NB4 (cell line): ENCODE measurements around the gene ZGRF1.

Experiments used
- CTCF ChIP-seq: IDR thresholded peaks from one replicate; pipeline ENCODE4 v1.5.1; 2012; ENCODE audit warnings: low read depth, low read length
- POLR2A ChIP-seq: IDR thresholded peaks from 2 replicates; pipeline ENCODE4 v1.6.1; 2011; ENCODE audit warnings: mild to moderate bottlenecking; ENCODE audit not compliant: insufficient read length; ENCODE audit errors: extremely low read depth

DNA sequence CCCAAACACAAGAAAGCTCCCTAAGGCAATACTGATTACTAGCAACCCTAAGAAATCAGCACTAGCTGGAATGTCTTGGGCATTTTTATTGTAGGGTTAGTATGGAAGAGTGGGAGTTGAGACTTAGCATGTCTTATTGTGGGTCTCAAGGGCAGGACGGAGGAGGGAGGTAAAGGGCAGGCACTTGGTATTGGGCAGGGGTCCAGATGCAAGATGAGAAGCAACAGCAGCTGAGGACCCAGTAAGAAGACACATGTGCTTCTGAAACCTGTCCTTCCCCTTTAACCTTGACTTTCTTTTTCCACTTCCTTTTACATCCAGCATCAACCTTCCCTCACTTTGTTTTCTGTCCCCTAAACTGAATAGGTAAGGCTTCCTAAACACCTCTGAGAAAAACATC lies 37.7 kb upstream of the ZGRF1 start:
- TF ChIP-seq CTCF (no peak), POLR2A (no peak)
